GM10248 (cell line): Measurements from ENCODE around the gene DLAT.

Source experiments
- CTCF ChIA-PET: fragments of 300-600 bp; sonication (Branson Sonifier 250); formaldehyde crosslinking; extraction: SDS; loops from one replicate; lab custom pipeline; 2021; ENCODE audit warnings: antibody characterized with exemption; lab: Yijun Ruan, JAX
- POLR2A ChIA-PET: fragments of 350-650 bp; sonication (Branson Sonifier 250); formaldehyde crosslinking; extraction: SDS; loops from one replicate; lab custom pipeline; 2020; ENCODE audit warnings: antibody characterized with exemption; lab: Yijun Ruan, JAX
- DNase-seq: peaks from one replicate; pipeline ENCODE4 v3.0.0; 2012; ENCODE audit errors: extremely low spot score
- TF ChIP-seq, protein P1 (sequence below): IDR thresholded peaks from 2 replicates; pipeline ENCODE4 v1.5.1; 2012; ENCODE audit warnings: mild to moderate bottlenecking, low read depth; ENCODE audit errors: extremely low read depth, missing control alignments, control extremely low read depth

DLAT gene

DNA sequence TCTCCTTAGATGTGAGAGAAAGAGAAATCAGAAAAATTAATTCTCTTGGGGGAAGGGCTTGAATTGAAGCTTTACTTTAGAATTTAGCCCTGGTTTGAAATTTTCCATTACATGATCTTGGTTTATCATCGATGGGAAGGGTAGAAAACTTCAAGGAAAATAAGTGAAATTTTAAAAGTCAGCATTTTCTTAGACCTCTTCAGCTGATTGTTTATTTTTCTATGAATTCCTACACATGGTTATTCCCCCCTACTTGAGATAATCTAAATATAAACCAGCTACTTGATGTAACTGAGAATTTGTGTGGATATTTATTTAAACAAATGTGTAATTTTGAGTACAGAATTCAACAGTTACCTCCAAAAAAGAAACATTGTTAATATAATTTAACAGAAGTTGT, 37.7 kb downstream of the DLAT start:
- ChIA-PET CTCF (no interaction called here), POLR2A (no interaction called here)
- TF ChIP-seq, protein P1, sequence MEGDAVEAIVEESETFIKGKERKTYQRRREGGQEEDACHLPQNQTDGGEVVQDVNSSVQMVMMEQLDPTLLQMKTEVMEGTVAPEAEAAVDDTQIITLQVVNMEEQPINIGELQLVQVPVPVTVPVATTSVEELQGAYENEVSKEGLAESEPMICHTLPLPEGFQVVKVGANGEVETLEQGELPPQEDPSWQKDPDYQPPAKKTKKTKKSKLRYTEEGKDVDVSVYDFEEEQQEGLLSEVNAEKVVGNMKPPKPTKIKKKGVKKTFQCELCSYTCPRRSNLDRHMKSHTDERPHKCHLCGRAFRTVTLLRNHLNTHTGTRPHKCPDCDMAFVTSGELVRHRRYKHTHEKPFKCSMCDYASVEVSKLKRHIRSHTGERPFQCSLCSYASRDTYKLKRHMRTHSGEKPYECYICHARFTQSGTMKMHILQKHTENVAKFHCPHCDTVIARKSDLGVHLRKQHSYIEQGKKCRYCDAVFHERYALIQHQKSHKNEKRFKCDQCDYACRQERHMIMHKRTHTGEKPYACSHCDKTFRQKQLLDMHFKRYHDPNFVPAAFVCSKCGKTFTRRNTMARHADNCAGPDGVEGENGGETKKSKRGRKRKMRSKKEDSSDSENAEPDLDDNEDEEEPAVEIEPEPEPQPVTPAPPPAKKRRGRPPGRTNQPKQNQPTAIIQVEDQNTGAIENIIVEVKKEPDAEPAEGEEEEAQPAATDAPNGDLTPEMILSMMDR = no peak
- DNase-seq = no peak

DNA sequence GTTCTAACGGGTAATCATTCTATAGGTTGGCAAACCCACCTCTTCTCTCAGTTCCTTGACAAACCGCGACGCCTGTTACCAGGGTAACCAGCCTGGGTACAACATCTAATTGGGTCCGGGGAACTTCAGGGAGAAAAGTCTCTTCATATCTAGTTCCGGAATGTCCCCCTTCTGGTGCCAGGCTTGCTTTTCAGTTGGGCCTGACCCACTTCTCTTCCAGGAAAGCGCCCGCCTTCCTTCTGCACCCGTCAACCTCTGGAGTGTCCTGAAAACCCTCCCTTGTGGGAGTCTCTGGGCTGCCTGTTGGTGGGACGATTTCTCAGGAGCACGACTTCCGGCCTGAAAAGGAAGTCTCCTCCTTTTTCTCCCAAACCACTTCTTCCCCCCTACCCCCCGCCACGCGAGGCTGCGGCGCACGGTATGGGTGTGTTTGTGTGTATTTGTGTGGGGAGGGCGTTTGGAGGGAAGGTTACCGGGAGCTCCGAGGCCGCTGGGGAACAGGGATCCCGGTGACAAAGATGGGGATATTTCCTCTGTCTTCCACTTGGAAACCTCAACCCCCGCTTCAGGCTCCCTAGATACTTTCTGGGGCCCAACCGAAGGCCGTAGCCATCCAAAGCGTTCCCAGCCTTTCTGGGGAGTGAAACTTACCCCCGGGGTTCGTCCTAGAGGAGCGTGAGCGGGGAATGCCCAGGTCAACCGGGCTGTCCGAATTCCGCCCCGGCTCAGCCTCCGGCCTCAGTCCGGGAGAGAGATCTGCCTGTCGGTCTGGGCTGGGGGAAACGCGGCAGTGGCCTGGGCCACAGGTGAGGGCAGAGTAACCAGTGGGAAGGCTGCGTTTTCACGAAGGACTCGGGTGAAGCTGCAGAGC, 49.0 kb downstream of the DLAT start, which contains the start of the genes NKAPD1 and PIH1D2:
Gene NKAPD1, plus strand, starts transcription at position 359 of the 871 bp plus-strand sequence. CDS start 1,276 bp downstream, outside the sequence.
Gene PIH1D2, minus strand, starts transcription at position 77 of the 871 bp plus-strand sequence. CDS start 843 bp downstream, outside the sequence.
- TF ChIP-seq, protein P1 = no peak
- POLR2A ChIA-PET = no interaction called here
- CTCF ChIA-PET = interaction anchor here (1.2 to 1.8 kb wide), 2 partner anchors 10 to 92 kb away, joined by 4 to 5 read pairs; no protein-coding TSS in a partner anchor
- peak; percentile 80 for DNase-seq

DNA sequence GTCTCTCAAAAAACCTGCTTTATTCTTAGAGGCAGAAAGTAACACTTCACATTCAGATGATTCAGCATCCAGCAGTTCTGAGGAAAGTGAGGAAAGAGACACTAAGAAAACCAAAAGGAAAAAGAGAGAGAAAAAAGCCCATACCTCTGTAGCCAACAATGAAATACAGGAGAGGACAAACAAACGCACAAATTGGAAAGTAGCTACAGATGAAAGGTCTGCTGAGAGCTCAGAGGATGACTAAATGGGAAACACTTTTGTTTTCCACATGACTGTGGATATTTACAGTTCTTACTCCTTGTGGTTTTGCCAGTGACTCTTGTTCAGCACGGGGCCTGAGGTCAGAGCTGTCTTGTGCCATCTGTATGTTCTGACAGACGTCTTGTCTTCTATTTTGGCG, 57.5 kb downstream of the DLAT start:
- POLR2A ChIA-PET = no interaction called here
- no peak for DNase-seq
- TF ChIP-seq, protein P1 = no peak
- CTCF ChIA-PET = interaction anchor here (0.8 to 1.3 kb wide), 2 partner anchors 16 to 151 kb away, joined by 3 read pairs; no protein-coding TSS in a partner anchor

DNA sequence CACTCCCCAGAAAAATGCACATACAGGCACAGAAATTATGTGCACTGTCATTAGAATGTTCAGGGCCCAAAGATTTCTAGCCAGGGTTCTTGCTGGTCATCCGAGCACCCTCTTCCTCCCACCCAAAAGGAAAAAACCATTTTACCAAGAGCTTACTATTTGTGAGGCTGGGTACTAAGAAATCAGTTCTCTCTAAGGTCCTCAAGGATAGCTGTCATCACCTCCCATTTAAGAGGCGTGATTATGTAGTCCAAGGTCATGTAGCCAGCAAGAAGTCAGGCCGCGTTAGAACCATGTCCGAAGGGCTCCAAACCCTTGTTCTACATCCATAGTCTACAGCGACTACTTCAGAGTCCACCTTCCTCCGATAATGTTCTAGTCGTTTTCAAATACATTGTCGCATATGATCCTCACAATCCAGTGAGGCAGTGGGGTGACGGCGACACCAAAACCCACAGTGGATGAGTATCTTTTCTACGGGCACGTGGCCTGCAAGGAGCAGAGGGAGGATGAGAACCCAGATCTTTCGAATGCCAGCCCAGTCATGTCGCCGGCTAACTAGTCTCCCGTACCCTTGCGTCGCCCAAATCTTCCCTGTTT, 60.7 kb downstream of the DLAT start:
- DNase-seq = peak; percentile 39
- TF ChIP-seq, protein P1 = no peak
- ChIA-PET POLR2A (interaction anchor here (0.5 kb wide), 1 partner anchor 17 kb away, joined by 4 read pairs; no protein-coding TSS in a partner anchor), CTCF (interaction anchor here (0.7 to 2.1 kb wide), 6 partner anchors 9 to 194 kb away, joined by 3 to 10 read pairs (median 3); no protein-coding TSS in a partner anchor)

DNA sequence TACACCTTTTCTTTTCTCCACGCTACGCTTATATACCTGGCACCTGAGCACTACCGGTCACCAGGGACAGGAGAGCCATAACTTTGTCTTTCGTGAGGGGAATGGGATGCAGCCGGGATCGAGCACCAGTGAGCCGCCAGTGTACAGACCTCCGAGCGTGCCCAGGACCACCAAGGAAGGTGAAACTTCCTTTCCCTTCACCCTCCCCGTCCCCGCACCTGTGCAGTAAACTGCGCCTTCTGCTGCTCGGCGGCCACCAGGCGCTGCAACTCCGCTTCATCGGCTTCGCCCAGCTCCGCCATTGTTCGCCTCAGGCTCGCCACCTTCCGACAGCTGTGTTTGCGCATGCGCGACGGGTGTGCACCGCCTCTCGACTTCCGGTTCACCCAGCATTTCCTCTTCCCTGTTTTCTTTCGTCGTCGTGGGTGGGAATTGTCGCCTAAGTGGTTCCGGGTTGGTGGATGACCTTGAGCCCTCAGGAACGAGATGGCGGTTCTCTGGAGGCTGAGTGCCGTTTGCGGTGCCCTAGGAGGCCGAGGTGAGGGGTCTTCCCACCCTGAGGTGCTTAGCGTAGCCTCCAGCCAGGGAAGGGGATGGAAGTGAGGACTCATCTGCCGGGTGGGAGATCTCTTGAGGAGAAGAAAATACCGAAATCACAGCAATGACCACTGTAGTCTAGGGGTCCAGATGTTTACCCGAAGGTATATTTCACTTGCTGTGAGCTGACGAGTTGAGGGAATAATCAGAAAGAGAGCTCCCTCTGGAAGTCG, 61.4 kb downstream of the DLAT start, which contains the start of the genes SDHD and TIMM8B:
Gene SDHD, plus strand, starts transcription at position 452 of the 770 bp plus-strand sequence. Its CDS starts 35 bp downstream, at position 487.
Gene TIMM8B, minus strand, starts transcription at position 335 of the 770 bp plus-strand sequence. Its CDS starts 33 bp downstream, at position 302.
- DNase-seq = peak; percentile 96
- TF ChIP-seq, protein P1 = peak; percentile 27
- POLR2A ChIA-PET = interaction anchor here (0.5 kb wide), 1 partner anchor 18 kb away, joined by 4 read pairs; no protein-coding TSS in a partner anchor
- CTCF ChIA-PET = interaction anchor here (0.9 to 2.1 kb wide), 6 partner anchors 10 to 194 kb away, joined by 3 to 10 read pairs (median 4); no protein-coding TSS in a partner anchor
